NCI-H2196 treated with DMSO at 0.1 percent for 48 hours (cell line): ENCODE measurements around the gene PGRMC2.
A peak's percentile ranks its signal among the peaks of the same experiment; 100 is the strongest.

Experiments
- DNase-seq: peaks from one replicate; lab custom pipeline; 2025; ENCODE audit not compliant: unreplicated experiment; lab: John Stamatoyannopoulos, UW

The PGRMC2 gene

GRCh38 chr4:128299848-128300247 lies 12.2 kb upstream of the PGRMC2 start:
- no peak for DNase-seq

GRCh38 chr4:128298852-128299251 lies 11.2 kb upstream of the PGRMC2 start:
- DNase-seq, result no peak

- DNase-seq, result no peak
These were observed 10.6 kb upstream of the PGRMC2 start for GRCh38 chr4:128298146-128298758.

- no peak for DNase-seq
These were observed 7.6 kb upstream of the PGRMC2 start for GRCh38 chr4:128295255-128295654.

- DNase-seq, result no peak
These were observed 6.9 kb upstream of the PGRMC2 start for GRCh38 chr4:128294464-128294863.

GRCh38 chr4:128292349-128292748 lies 4.7 kb upstream of the PGRMC2 start:
- no peak for DNase-seq

- no peak for DNase-seq
These were observed 3.5 kb upstream of the PGRMC2 start for GRCh38 chr4:128291096-128291495.

GRCh38 chr4:128290526-128290925 lies 2.9 kb upstream of the PGRMC2 start:
- no peak for DNase-seq

GRCh38 chr4:128289523-128290158 lies 2.0 kb upstream of the PGRMC2 start:
- no peak for DNase-seq

- DNase-seq, result no peak
These were observed 1.1 kb upstream of the PGRMC2 start for GRCh38 chr4:128288689-128289106.

GRCh38 chr4:128287871-128288688 lies 467 bp upstream of the PGRMC2 start:
- peak; percentile 97 for DNase-seq

GRCh38 chr4:128286474-128287058 lies 1.0 kb downstream of the PGRMC2 start:
- DNase-seq, result no peak

- DNase-seq, result no peak
These were observed 2.3 kb downstream of the PGRMC2 start for GRCh38 chr4:128285085-128285997.

GRCh38 chr4:128284317-128284716 lies 3.3 kb downstream of the PGRMC2 start:
- DNase-seq, result no peak

- no peak for DNase-seq
These were observed 4.5 kb downstream of the PGRMC2 start for GRCh38 chr4:128283071-128283470.

- DNase-seq, result no peak
These were observed 5.1 kb downstream of the PGRMC2 start for GRCh38 chr4:128282516-128282915.

GRCh38 chr4:128281354-128281753 lies 6.3 kb downstream of the PGRMC2 start:
- no peak for DNase-seq

- DNase-seq, result no peak
These were observed 7.9 kb downstream of the PGRMC2 start for GRCh38 chr4:128279624-128280225.

- DNase-seq, result no peak
These were observed 9.8 kb downstream of the PGRMC2 start for GRCh38 chr4:128277856-128278255.

- no peak for DNase-seq
These were observed 12.3 kb downstream of the PGRMC2 start for GRCh38 chr4:128275346-128275745.
